SJCRH30 (cell line): ENCODE data around the gene EFS. TPM values are rescaled to one million over a fixed set of nuclear protein-coding genes. Genes with fewer than 3 reads are reported as not detected.

Experiments
- DNase-seq, 2 experiments: peaks; one replicate each; pipeline ENCODE4 v3.0.0-alpha.2; 2015 to 2020
- H3K27ac ChIP-seq: fragments of 250-450 bp; sonication (Bioruptor Pico); 2 replicates; pipeline ENCODE4 v1.5.1; 2020; ENCODE audit warnings: mild to moderate bottlenecking, moderate library complexity
- H3K27me3 ChIP-seq: fragments of 250-450 bp; sonication (Bioruptor Pico); 2 replicates; pipeline ENCODE4 v1.5.1; 2020; ENCODE audit warnings: mild to moderate bottlenecking, moderate library complexity
- H3K36me3 ChIP-seq: fragments of 250-450 bp; sonication (Bioruptor Pico); 2 replicates; pipeline ENCODE4 v1.5.1; 2020; ENCODE audit warnings: mild to moderate bottlenecking, moderate library complexity
- H3K4me1 ChIP-seq: fragments of 250-450 bp; sonication (Bioruptor Pico); 2 replicates; pipeline ENCODE4 v1.5.1; 2020; ENCODE audit warnings: mild to moderate bottlenecking, moderate library complexity
- H3K4me3 ChIP-seq: fragments of 250-450 bp; sonication (Bioruptor Pico); 2 replicates; pipeline ENCODE4 v1.5.1; 2020; ENCODE audit warnings: mild to moderate bottlenecking, moderate library complexity
- H3K9me3 ChIP-seq: fragments of 250-450 bp; sonication (Bioruptor Pico); replicated peaks from 2 replicates; pipeline ENCODE4 v1.5.1; 2020; ENCODE audit warnings: mild to moderate bottlenecking, moderate library complexity
- total RNA-seq: library from RNA; depleted of rRNA; stranded (reverse); fragments of >200 nt; shearing (Covaris generic); gene quantifications from 2 replicates; pipeline ENCODE4 v1.2.3, GENCODE V29; 2014; rRNA removed

The EFS gene
- total RNA-seq, 1 experiment from 2014 or later: 26.4 TPM

GRCh38 chr14:23307687-23308644 is 57.0 kb downstream of the EFS start:
- no peak for DNase-seq
- Histone ChIP-seq H3K27ac (no peak overlapping the region), H3K4me1 (no peaks in the 10 kb centered on the region; the same call in 1 of the 2 replicates), H3K36me3 (peaks cover 29% of the 10 kb centered on the region), H3K27me3 (no peaks in the 10 kb centered on the region), H3K9me3 (no peaks in the 10 kb centered on the region), H3K4me3 (peak overlapping the region; percentile 73)

- no peaks in the 10 kb centered on the region for H3K9me3 ChIP-seq
- no peaks in the 10 kb centered on the region; the same call in 1 of the 2 replicates for H3K4me1 ChIP-seq
- H3K4me3 ChIP-seq: peak overlapping the region; percentile 73
- H3K27ac ChIP-seq: peak overlapping the region; percentile 62
- DNase-seq: no peak
- peaks cover 22% of the 10 kb centered on the region for H3K36me3 ChIP-seq
- no peaks in the 10 kb centered on the region for H3K27me3 ChIP-seq
These were observed 57.8 kb downstream of the EFS start for GRCh38 chr14:23307146-23307530.

GRCh38 chr14:23306412-23307145 is 58.4 kb downstream of the EFS start, which contains the start of gene BCL2L2:
BCL2L2 (plus strand) TSS chr14:23306833; CDS start chr14:23307768, 935 bp downstream.
- no peaks in the 10 kb centered on the region; the same call in 1 of the 2 replicates for H3K4me1 ChIP-seq

More at GRCh38 chr14:23306412-23307145, 58.4 kb downstream of the EFS start, which contains the start of gene BCL2L2:
- Histone ChIP-seq H3K27me3 (no peaks in the 10 kb centered on the region), H3K4me3 (peak within 1 kb of the TSS; percentile 73), H3K36me3 (peaks cover 21% of the 10 kb centered on the region), H3K27ac (peak within 1 kb of the TSS; percentile 62), H3K9me3 (no peaks in the 10 kb centered on the region)
- peak; percentile 93 to 95 for DNase-seq

Other genes with a start within 250 kb of the EFS start
- not detected in 2 replicates for gene CEBPE, start 245.9 kb downstream of the EFS start, total RNA-seq
- 0.04 TPM in 1 of 2 replicates, not detected in the other for gene SLC7A8, start 181.5 kb downstream of the EFS start, total RNA-seq
- not detected in 2 replicates for gene RNF212B, start 127.2 kb downstream of the EFS start, total RNA-seq
- 10.4 and 11.2 TPM in 2 replicates for gene HOMEZ, start 79.0 kb downstream of the EFS start, total RNA-seq
- 6.6 and 9.7 TPM in 2 replicates for gene PPP1R3E, start 62.3 kb downstream of the EFS start, total RNA-seq
- gene BCL2L2, start 58.3 kb downstream of the EFS start, total RNA-seq: 19.0 and 22.3 TPM in 2 replicates
- gene PABPN1, start 43.7 kb downstream of the EFS start, total RNA-seq: 129 and 141 TPM in 2 replicates
- gene SLC22A17, start 12.3 kb downstream of the EFS start, total RNA-seq: 2.7 and 2.8 TPM in 2 replicates
- gene IL25, start 7.6 kb upstream of the EFS start, total RNA-seq: not detected in 2 replicates
- gene CMTM5, start 11.9 kb upstream of the EFS start, total RNA-seq: 0.32 and 0.46 TPM in 2 replicates
- not detected in 2 replicates for gene MYH6, start 43.1 kb upstream of the EFS start, total RNA-seq
- 0.20 and 0.23 TPM in 2 replicates for gene MYH7, start 70.5 kb upstream of the EFS start, total RNA-seq
- 76.5 and 85.2 TPM in 2 replicates for gene NGDN, start 104.5 kb upstream of the EFS start, total RNA-seq
- 0.04 and 0.05 TPM in 2 replicates for gene ZFHX2, start 186.6 kb upstream of the EFS start, total RNA-seq
- 12.3 and 14.9 TPM in 2 replicates for gene THTPA, start 191.1 kb upstream of the EFS start, total RNA-seq
- not detected in 2 replicates for gene AP1G2, start 202.6 kb upstream of the EFS start, total RNA-seq
- 0.10 TPM in 2 replicates for gene JPH4, start 213.6 kb upstream of the EFS start, total RNA-seq